Stomach (tissue), 9 donors: ENCODE measurements around the gene NPIPB2. TPM values are rescaled to one million over a fixed set of nuclear protein-coding genes. Genes with fewer than 3 reads are reported as not detected.
A peak's percentile ranks its signal among the peaks of the same experiment; 100 is the strongest.

Experiments used
- DNase-seq, 2 donors: peaks; one replicate each; pipeline versions ENCODE4 v3.0.0 to v3.0.0-alpha.2; 2013 to 2019
- H3K27ac ChIP-seq, 5 donors: fragments of 200-600 bp in 4 of 5; sonication (generic) in 4 of 5; one replicate each; pipeline ENCODE4 v1.5.1; 2013 to 2019; ENCODE audit warnings: mild to moderate bottlenecking in 1 of 5, moderate library complexity in 1 of 5
- H3K27me3 ChIP-seq, 3 donors: fragments of 200-600 bp; sonication (generic); one replicate each; pipeline ENCODE4 v1.5.1; 2017 to 2019; ENCODE audit warnings: mixed run types in 1 of 3
- H3K36me3 ChIP-seq, 4 donors: fragments of 200-600 bp; sonication (generic); 1 replicate in 3 of 4; 2 replicates in 1 of 4; pipeline ENCODE4 v1.5.1; 2016 to 2019
- H3K4me1 ChIP-seq, 4 donors: fragments of 200-600 bp; sonication (generic); one replicate each; pipeline ENCODE4 v1.5.1; 2016 to 2019
- H3K4me3 ChIP-seq, 4 donors: fragments of 200-600 bp; sonication (generic) in 3 of 4; one replicate each; pipeline ENCODE4 v1.5.1; 2016 to 2019; ENCODE audit warnings: mild to moderate bottlenecking in 1 of 4
- H3K9me3 ChIP-seq, 4 donors: fragments of 200-600 bp; sonication (generic); one replicate each; pipeline ENCODE4 v1.5.1; 2016 to 2019
- CTCF ChIP-seq, 7 experiments: fragments of 450-650 bp in 4 of 7; fragments of 200-600 bp in 3 of 7; sonication (generic) in 3 of 7; IDR thresholded peaks; one replicate each; pipeline ENCODE4 v1.5.1; 2016 to 2019; ENCODE audit warnings: antibody characterized with exemption in 7 of 7, control low read depth in 2 of 7, mild to moderate bottlenecking in 1 of 7
- EP300 ChIP-seq: sonication (generic); formaldehyde crosslinking; IDR thresholded peaks from one replicate; pipeline ENCODE4 v1.6.1; 2017; ENCODE audit warnings: antibody characterized with exemption
- POLR2A ChIP-seq, 4 donors: fragments of 450-650 bp; IDR thresholded peaks; one replicate each; pipeline ENCODE4 v1.6.1; 2016; ENCODE audit warnings: antibody characterized with exemption in 4 of 4, control low read depth in 2 of 4, mild to moderate bottlenecking in 1 of 4, moderate library complexity in 1 of 4
- POLR2AphosphoS5 ChIP-seq, 3 donors: sonication (generic); formaldehyde crosslinking; IDR thresholded peaks; one replicate each; pipeline ENCODE4 v1.6.1; 2016; ENCODE audit warnings: antibody characterized with exemption in 3 of 3
- WGBS, 5 donors: extraction: QIAGEN DNeasy Blood & Tissue Kit in 3 of 5; methylation state at CpG; one replicate each; pipeline versions ENCODE4 v1.1.5 to v1.1.7; 2013 to 2018; 5-methylcytosine and 5-hydroxymethylcytosine counted together
- intact Hi-C: fragments of 100-400 bp; cut with DNase I; formaldehyde crosslinking; loops from one replicate; pipeline ENCODE4 v1.15.1; 2023; ENCODE audit warnings: low total_unique reads
- polyA plus RNA-seq, 3 donors: library from polyadenylated mRNA; stranded (reverse); fragments of 200-250 nt; gene quantifications; one replicate each; pipeline ENCODE4 v1.2.3, GENCODE V29; 2013
- total RNA-seq, 5 donors: library from RNA; depleted of rRNA; stranded (reverse); fragments of >200 nt; gene quantifications; one replicate each; pipeline versions ENCODE4 v1.1.0 to v1.2.3, GENCODE V29; 2014 to 2016
- donor health status: healthy with polysubstance abuse.
- donor health status: Bipolar disorder and iron deficiency.
- donor health status: healthy.

The NPIPB2 gene
- total and polyA plus RNA-seq, 8 donors: 1.7 to 55.8 (median 13.0) TPM

GRCh38 chr16:11985250-11985649 is 43.4 kb upstream of the NPIPB2 start:
- H3K4me1 ChIP-seq: peaks cover 0 to 4% (median 2%) of the 10 kb centered on the region in 4 donors

GRCh38 chr16:11980136-11980844 is 38.4 kb upstream of the NPIPB2 start:
- Histone ChIP-seq H3K9me3 (no peaks in the 10 kb centered on the region), H3K27ac (no peak overlapping the region), H3K36me3 (no peaks in the 10 kb centered on the region), H3K4me3 (no peak overlapping the region), H3K27me3 (no peaks in the 10 kb centered on the region), H3K4me1 (peaks cover 6 to 25% (median 23%) of the 10 kb centered on the region in 4 donors)
- WGBS, 5 donors: 71 to 80% (median 77%) methylated on average over 5 of the region's 5 CpGs
- DNase-seq: no peak
- no peak for TF ChIP-seq POLR2A (IDR thresholded peaks at IDR 0.05)
- TF ChIP-seq CTCF (IDR thresholded peaks at IDR 0.05): no peak
- no peak for TF ChIP-seq EP300
- no peak for TF ChIP-seq POLR2AphosphoS5 (IDR thresholded peaks at IDR 0.05)
- intact Hi-C loops: no loop called here

More at GRCh38 chr16:11985250-11985649, 43.4 kb upstream of the NPIPB2 start:
- Histone ChIP-seq H3K4me3 (no peak overlapping the region), H3K27ac (no peak overlapping the region), H3K36me3 (no peaks in the 10 kb centered on the region), H3K9me3 (no peaks in the 10 kb centered on the region), H3K27me3 (no peaks in the 10 kb centered on the region)
- no peak for TF ChIP-seq CTCF (IDR thresholded peaks at IDR 0.05)
- TF ChIP-seq EP300: no peak
- no peak for TF ChIP-seq POLR2A (IDR thresholded peaks at IDR 0.05)
- no peak for TF ChIP-seq POLR2AphosphoS5 (IDR thresholded peaks at IDR 0.05)
- DNase-seq: no peak
- 66 to 82% (median 79%) methylated on average over 4 to 5 of the region's 5 CpGs for WGBS, 5 donors
- intact Hi-C loops: no loop called here

GRCh38 chr16:11979013-11979672 is 37.3 kb upstream of the NPIPB2 start:
- TF ChIP-seq POLR2A (IDR thresholded peaks at IDR 0.05) (no peak), EP300 (no peak), POLR2AphosphoS5 (IDR thresholded peaks at IDR 0.05) (no peak), CTCF (IDR thresholded peaks at IDR 0.05) (no peak)
- H3K36me3 ChIP-seq: peaks cover 0 to 2% (median under 1%) of the 10 kb centered on the region in 4 donors
- DNase-seq: no peak
- H3K27ac ChIP-seq: no peak overlapping the region
- H3K4me3 ChIP-seq: no peak overlapping the region
- 83 to 90% (median 85%) methylated on average over 8 to 9 of the region's 9 CpGs for WGBS, 5 donors
- intact Hi-C loops: loop anchor here (10.0 kb wide), 1 partner anchor 86 kb away; no protein-coding TSS in a partner anchor
- no peaks in the 10 kb centered on the region for H3K9me3 ChIP-seq
- H3K27me3 ChIP-seq: no peaks in the 10 kb centered on the region
- H3K4me1 ChIP-seq: peaks cover 6 to 26% (median 23%) of the 10 kb centered on the region in 4 donors

GRCh38 chr16:11978080-11978479 is 36.2 kb upstream of the NPIPB2 start:
- no peak for DNase-seq
- Histone ChIP-seq H3K4me1 (peaks cover 6 to 26% (median 23%) of the 10 kb centered on the region in 4 donors), H3K36me3 (peaks cover 0 to 11% (median 6%) of the 10 kb centered on the region in 4 donors), H3K4me3 (peak overlapping the region in 2 of 4 donors; percentile 85 to 92), H3K9me3 (no peaks in the 10 kb centered on the region), H3K27ac (peak overlapping the region in 3 of 5 donors; percentile 86 to 91 (median 88)), H3K27me3 (no peaks in the 10 kb centered on the region)
- 69 to 91% (median 84%) methylated on average over 2 of the region's 2 CpGs for WGBS, 5 donors
- intact Hi-C loops: loop anchor here (10.0 kb wide), 1 partner anchor 87 kb away; no protein-coding TSS in a partner anchor
- TF ChIP-seq POLR2AphosphoS5 (IDR thresholded peaks at IDR 0.05) (no peak), EP300 (no peak), POLR2A (IDR thresholded peaks at IDR 0.05) (no peak), CTCF (IDR thresholded peaks at IDR 0.05) (no peak)
